Dendritic cell treated with granulocyte-macrophage colony-stimulating factor and Interleukin-4, amounts not matched to agents 40 ng/mL and 50 ng/mL, for 4 days (primary cell): ENCODE measurements around the gene C2orf76.

Source experiments
- H3K27ac Mint-ChIP-seq: one replicate; pipeline ENCODE4 v1.8.0; 2022; ENCODE audit warnings: mild to moderate bottlenecking, mixed read lengths
- H3K27me3 Mint-ChIP-seq: one replicate; pipeline ENCODE4 v1.8.0; 2022; ENCODE audit warnings: mild to moderate bottlenecking, mixed read lengths
- H3K36me3 Mint-ChIP-seq: one replicate; pipeline ENCODE4 v1.8.0; 2022; ENCODE audit warnings: low read depth, mixed read lengths
- H3K4me1 Mint-ChIP-seq: one replicate; pipeline ENCODE4 v1.8.0; 2022; ENCODE audit warnings: low read depth, mixed read lengths
- H3K4me3 Mint-ChIP-seq: one replicate; pipeline ENCODE4 v1.8.0; 2022; ENCODE audit warnings: mild to moderate bottlenecking, moderate library complexity, mixed read lengths
- H3K9me3 Mint-ChIP-seq: one replicate; pipeline ENCODE4 v1.8.0; 2022; ENCODE audit warnings: mixed read lengths
- intact Hi-C: fragments of 100-400 bp; cut with micrococcal nuclease; formaldehyde crosslinking; loops from one replicate; pipeline ENCODE4 v1.15.0; 2022

Gene C2orf76

DNA sequence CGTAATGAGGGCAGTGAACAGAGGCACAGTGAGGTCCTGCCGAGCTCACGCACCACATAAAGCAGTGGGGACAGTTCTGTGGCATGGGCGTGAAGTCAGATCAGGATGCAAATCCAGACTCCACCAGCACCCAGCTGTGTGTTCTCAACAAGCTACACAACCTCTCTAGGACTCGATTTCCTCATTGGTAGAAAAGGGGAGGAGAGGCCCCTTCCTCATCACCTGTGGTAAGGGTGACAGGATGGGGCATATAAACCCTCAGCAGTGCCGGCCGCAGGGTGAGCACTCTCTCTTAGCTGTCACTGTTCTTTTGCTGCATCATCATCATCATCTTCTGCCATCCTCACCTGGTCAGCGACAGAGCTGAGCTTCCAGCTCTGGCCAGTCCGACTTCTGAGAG is 54.8 kb downstream of the C2orf76 start:
- Mint-ChIP-seq H3K4me1 (no peaks in the 10 kb centered on the region), H3K27me3 (no peaks in the 10 kb centered on the region), H3K27ac (no peak overlapping the region), H3K9me3 (no peaks in the 10 kb centered on the region), H3K36me3 (peaks cover 9% of the 10 kb centered on the region), H3K4me3 (no peak overlapping the region)
- intact Hi-C loops: no loop called here

- Mint-ChIP-seq H3K4me1 (no peaks in the 10 kb centered on the region), H3K9me3 (no peaks in the 10 kb centered on the region), H3K36me3 (peaks cover 9% of the 10 kb centered on the region), H3K27me3 (no peaks in the 10 kb centered on the region), H3K4me3 (no peak overlapping the region), H3K27ac (no peak overlapping the region)
- intact Hi-C loops: no loop called here
Measured at GRCh38 chr2:119311371-119311770, 55.3 kb downstream of the C2orf76 start.

GRCh38 chr2:119308793-119309330 is 57.8 kb downstream of the C2orf76 start:
- Mint-ChIP-seq H3K27me3 (no peaks in the 10 kb centered on the region), H3K9me3 (no peaks in the 10 kb centered on the region), H3K4me3 (no peak overlapping the region), H3K4me1 (no peaks in the 10 kb centered on the region), H3K36me3 (peaks cover 9% of the 10 kb centered on the region), H3K27ac (no peak overlapping the region)
- intact Hi-C loops: no loop called here

DNA sequence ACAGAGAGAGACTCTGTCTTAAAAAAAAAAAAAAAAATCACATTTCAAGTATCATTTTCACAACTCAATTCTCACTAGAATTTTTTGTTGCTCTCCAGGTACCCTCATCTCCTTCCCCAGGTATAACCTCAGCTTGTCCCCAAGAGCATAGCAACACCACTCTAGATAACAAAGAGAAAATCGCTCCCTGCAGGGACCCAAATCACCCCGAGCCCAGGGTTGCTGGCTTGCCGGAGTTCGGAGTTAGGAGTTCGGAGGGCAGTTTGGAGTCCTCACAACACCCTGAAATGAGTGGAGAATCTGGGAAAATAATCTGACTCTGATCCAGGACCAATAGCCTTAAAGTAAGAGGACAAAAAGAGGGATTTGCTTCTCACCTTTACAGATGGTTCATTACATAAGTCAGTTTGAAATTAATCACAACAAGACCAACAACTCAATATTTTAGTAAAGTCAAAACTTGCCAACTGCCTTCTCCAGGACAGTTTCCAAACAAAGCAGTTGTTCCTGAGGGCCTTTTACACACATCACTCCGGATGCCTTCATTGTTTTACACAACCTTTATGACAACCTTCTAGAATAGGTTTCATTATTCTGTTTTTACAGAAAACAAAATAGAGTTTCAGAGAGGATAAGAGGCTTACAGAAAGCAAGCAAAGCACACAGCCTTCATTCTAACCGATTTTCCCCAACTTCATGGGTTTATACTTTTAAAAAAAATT is 59.1 kb downstream of the C2orf76 start:
- Mint-ChIP-seq H3K36me3 (peaks cover 9% of the 10 kb centered on the region), H3K4me1 (no peaks in the 10 kb centered on the region), H3K27me3 (no peaks in the 10 kb centered on the region), H3K9me3 (no peaks in the 10 kb centered on the region), H3K27ac (no peak overlapping the region), H3K4me3 (no peak overlapping the region)
- intact Hi-C loops: no loop called here

GRCh38 chr2:119306196-119306590 is 60.4 kb downstream of the C2orf76 start:
- Mint-ChIP-seq H3K27me3 (no peaks in the 10 kb centered on the region), H3K4me3 (no peak overlapping the region), H3K27ac (no peak overlapping the region), H3K36me3 (peaks cover 4% of the 10 kb centered on the region), H3K4me1 (no peaks in the 10 kb centered on the region), H3K9me3 (no peaks in the 10 kb centered on the region)
- intact Hi-C loops: no loop called here

GRCh38 chr2:119305497-119306195 is 61.0 kb downstream of the C2orf76 start:
- Mint-ChIP-seq H3K27ac (no peak overlapping the region), H3K36me3 (no peaks in the 10 kb centered on the region), H3K9me3 (no peaks in the 10 kb centered on the region), H3K4me3 (no peak overlapping the region), H3K4me1 (no peaks in the 10 kb centered on the region), H3K27me3 (no peaks in the 10 kb centered on the region)
- intact Hi-C loops: no loop called here

DNA sequence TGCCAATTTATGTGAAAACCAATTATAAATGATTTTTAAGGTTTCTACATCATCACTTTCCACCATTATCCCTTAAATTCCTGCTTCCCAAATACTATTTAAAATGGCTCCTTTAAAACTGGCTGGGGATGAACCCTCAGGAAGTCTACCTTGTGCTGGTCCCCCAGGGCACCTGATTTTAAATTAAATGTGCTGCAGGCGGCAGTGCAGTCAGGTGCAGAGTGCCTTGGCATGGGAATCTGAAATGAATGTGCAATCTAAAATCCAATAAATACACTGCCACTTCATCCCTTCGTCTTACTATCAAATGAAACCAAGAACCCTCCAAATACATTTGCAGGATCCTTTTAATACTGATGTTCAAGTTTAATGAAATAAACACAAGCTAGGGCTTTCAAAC is 61.8 kb downstream of the C2orf76 start:
- no peaks in the 10 kb centered on the region for H3K4me1 Mint-ChIP-seq
- intact Hi-C loops: no loop called here
- H3K4me3 Mint-ChIP-seq: no peak overlapping the region
- H3K9me3 Mint-ChIP-seq: no peaks in the 10 kb centered on the region
- H3K36me3 Mint-ChIP-seq: no peaks in the 10 kb centered on the region
- H3K27ac Mint-ChIP-seq: no peak overlapping the region
- no peaks in the 10 kb centered on the region for H3K27me3 Mint-ChIP-seq

GRCh38 chr2:119301413-119301812 is 65.2 kb downstream of the C2orf76 start:
- intact Hi-C loops: no loop called here

GRCh38 chr2:119295688-119296375 is 70.8 kb downstream of the C2orf76 start:
- Mint-ChIP-seq H3K4me3 (no peak overlapping the region), H3K36me3 (no peaks in the 10 kb centered on the region), H3K4me1 (no peaks in the 10 kb centered on the region), H3K27ac (no peak overlapping the region), H3K9me3 (no peaks in the 10 kb centered on the region), H3K27me3 (peaks cover 1% of the 10 kb centered on the region)
- intact Hi-C loops: no loop called here

More at GRCh38 chr2:119301413-119301812, 65.2 kb downstream of the C2orf76 start:
- no peaks in the 10 kb centered on the region for H3K4me1 Mint-ChIP-seq
- no peak overlapping the region for H3K27ac Mint-ChIP-seq
- H3K9me3 Mint-ChIP-seq: no peaks in the 10 kb centered on the region
- H3K27me3 Mint-ChIP-seq: no peaks in the 10 kb centered on the region
- H3K4me3 Mint-ChIP-seq: no peak overlapping the region
- no peaks in the 10 kb centered on the region for H3K36me3 Mint-ChIP-seq

DNA sequence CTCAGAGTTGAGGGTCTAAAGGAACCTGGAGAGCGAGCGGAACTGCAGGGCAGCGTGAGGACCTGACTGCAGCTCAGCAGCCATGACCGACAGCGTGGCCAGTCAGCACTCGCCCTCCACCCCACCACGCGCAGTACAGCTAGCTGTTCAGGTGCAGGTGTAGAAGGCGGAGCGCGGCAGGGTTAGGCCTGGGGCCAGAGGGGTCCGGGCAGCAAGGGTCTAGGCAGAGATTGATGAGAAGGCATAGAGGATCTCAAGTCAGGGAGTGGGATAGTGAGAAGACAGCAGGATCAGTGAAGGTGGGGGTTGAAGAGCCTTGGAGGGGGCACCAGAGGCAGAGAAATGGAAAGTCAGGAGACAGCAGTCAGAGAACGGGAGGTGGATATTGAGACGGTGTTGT is 72.0 kb downstream of the C2orf76 start:
- Mint-ChIP-seq H3K4me1 (no peaks in the 10 kb centered on the region), H3K9me3 (no peaks in the 10 kb centered on the region), H3K36me3 (no peaks in the 10 kb centered on the region), H3K4me3 (no peak overlapping the region), H3K27ac (no peak overlapping the region), H3K27me3 (peaks cover 1% of the 10 kb centered on the region)
- intact Hi-C loops: loop anchor here (5.0 kb wide), 1 partner anchor 282 kb away; no protein-coding TSS in a partner anchor

- intact Hi-C loops: loop anchor here (5.0 kb wide), 1 partner anchor 282 kb away; no protein-coding TSS in a partner anchor
- Mint-ChIP-seq H3K27ac (no peak overlapping the region), H3K9me3 (no peaks in the 10 kb centered on the region), H3K27me3 (peaks cover 1% of the 10 kb centered on the region), H3K36me3 (no peaks in the 10 kb centered on the region), H3K4me3 (no peak overlapping the region), H3K4me1 (no peaks in the 10 kb centered on the region)
Measured at GRCh38 chr2:119293900-119294299, 72.7 kb downstream of the C2orf76 start.

- Mint-ChIP-seq H3K27ac (no peak overlapping the region), H3K27me3 (peaks cover 1% of the 10 kb centered on the region), H3K4me1 (no peaks in the 10 kb centered on the region), H3K9me3 (no peaks in the 10 kb centered on the region), H3K4me3 (no peak overlapping the region), H3K36me3 (no peaks in the 10 kb centered on the region)
- intact Hi-C loops: loop anchor here (5.0 kb wide), 1 partner anchor 281 kb away; no protein-coding TSS in a partner anchor
Measured at GRCh38 chr2:119293254-119293653, 73.4 kb downstream of the C2orf76 start.

- Mint-ChIP-seq H3K36me3 (no peaks in the 10 kb centered on the region), H3K4me3 (no peak overlapping the region), H3K27me3 (peaks cover 1% of the 10 kb centered on the region), H3K27ac (no peak overlapping the region), H3K4me1 (no peaks in the 10 kb centered on the region), H3K9me3 (no peaks in the 10 kb centered on the region)
- intact Hi-C loops: loop anchor here (5.0 kb wide), 1 partner anchor 280 kb away; no protein-coding TSS in a partner anchor
Measured at GRCh38 chr2:119292226-119292625, 74.4 kb downstream of the C2orf76 start.
